ENCODE data around the gene AP1B1.
"Not testable (repeated sequence)": the region's sequence is repeated elsewhere in the genome, so short reads cannot be mapped to it uniquely, and the experiment has no call there.

DNA sequence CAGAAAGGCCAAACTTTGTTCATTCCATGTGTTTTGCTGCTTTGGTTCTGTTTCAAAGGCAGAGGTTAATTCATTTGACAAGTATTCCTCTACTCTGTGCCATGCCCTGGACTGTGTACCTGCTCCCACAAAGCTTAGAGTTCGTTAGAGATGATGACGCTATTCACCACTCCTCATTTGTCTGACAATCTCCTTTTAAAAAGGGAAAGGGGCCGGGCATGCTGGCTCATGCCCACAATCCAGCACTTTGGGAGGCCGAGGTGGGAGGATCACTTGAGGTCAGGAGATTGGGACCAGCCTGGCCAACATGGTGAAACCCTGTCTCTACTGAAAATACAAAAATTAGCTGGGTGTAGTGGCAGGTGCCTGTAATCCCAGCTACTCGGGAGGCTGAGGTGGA, 11.7 kb downstream of the AP1B1 start:
- not testable (repeated sequence) for TF ChIP-seq SUZ12 (IDR thresholded peaks at IDR 0.05; ENCODE audit: extremely low read depth, insufficient read depth, insufficient read length); YY1 (IDR thresholded peaks at IDR 0.05; ENCODE audit: insufficient read depth, insufficient read length)

Measured in NT2/D1 (cell line).